22Rv1 (cell line): ENCODE results near the gene ANKRD42.

ENCODE experiments used
- H3K27ac ChIP-seq: fragments of 450-650 bp; 2 replicates; pipeline ENCODE4 v1.5.1; 2017
- ZFX ChIP-seq: fragments of 450-650 bp; IDR thresholded peaks from 2 replicates; pipeline ENCODE4 v1.6.1; 2017; ENCODE audit warnings: antibody characterized with exemption, borderline replicate concordance
- TF ChIP-seq, protein P1 (sequence below): fragments of 450-650 bp; IDR thresholded peaks from 2 replicates; pipeline ENCODE4 v1.5.1; 2017; ENCODE audit warnings: mild to moderate bottlenecking

ANKRD42 gene

DNA sequence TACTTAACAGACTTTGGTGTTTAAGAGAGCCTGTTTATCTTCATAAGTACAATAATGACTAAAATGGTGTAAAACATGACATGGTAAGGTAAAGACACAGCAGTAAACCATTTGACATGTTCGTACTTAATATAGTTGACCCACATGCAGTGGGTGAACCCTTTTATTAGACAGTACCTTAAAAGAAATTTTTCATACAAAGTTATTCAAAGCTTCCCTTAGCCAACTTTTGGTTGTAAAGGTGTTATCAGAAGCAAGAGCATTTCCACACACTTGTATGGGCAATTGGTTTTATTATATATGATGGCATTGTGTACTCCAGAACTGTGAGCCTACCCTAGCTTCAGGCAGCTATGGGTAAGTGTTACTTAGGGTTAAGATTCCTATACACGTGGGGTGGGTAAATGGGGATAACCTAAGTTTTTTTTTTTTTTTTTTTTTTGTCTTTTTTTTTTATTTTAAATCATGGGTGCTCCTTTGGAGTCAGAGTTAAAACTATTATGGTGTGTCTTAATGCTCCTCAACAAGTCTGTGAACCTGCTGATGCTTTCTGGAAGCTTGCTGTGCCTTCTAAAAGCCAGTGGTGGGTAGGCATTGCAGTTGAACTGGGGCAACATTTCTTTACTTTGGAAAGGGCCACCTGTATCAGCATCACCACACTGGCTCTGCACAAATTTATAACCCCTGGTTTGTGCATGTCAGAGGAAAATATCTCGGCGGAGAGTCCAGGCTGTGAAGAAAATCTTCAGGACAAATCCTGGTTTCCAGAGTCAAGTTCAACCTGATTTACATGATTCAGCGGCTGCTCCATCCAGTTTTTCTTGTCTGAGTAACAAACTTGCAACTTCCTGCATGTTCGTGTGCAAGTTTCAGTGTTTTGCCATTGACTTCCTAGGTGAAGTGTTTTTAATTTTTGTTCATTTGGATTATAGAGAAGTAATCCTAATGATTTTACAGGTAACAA is 33.3 kb upstream of the ANKRD42 start:
- TF ChIP-seq, protein P1, sequence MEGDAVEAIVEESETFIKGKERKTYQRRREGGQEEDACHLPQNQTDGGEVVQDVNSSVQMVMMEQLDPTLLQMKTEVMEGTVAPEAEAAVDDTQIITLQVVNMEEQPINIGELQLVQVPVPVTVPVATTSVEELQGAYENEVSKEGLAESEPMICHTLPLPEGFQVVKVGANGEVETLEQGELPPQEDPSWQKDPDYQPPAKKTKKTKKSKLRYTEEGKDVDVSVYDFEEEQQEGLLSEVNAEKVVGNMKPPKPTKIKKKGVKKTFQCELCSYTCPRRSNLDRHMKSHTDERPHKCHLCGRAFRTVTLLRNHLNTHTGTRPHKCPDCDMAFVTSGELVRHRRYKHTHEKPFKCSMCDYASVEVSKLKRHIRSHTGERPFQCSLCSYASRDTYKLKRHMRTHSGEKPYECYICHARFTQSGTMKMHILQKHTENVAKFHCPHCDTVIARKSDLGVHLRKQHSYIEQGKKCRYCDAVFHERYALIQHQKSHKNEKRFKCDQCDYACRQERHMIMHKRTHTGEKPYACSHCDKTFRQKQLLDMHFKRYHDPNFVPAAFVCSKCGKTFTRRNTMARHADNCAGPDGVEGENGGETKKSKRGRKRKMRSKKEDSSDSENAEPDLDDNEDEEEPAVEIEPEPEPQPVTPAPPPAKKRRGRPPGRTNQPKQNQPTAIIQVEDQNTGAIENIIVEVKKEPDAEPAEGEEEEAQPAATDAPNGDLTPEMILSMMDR = no peak
- TF ChIP-seq ZFX = no peak
- H3K27ac ChIP-seq = peak overlapping the region; percentile 95

GRCh38 chr11:83161610-83162199 is 31.8 kb upstream of the ANKRD42 start:
- TF ChIP-seq, protein P1 = no peak
- H3K27ac ChIP-seq = peak overlapping the region; percentile 95

- H3K27ac ChIP-seq = peak overlapping the region; percentile 95
- TF ChIP-seq, protein P1 = no peak
- TF ChIP-seq ZFX = no peak
These were observed 31.1 kb upstream of the ANKRD42 start for GRCh38 chr11:83162377-83162776.

DNA sequence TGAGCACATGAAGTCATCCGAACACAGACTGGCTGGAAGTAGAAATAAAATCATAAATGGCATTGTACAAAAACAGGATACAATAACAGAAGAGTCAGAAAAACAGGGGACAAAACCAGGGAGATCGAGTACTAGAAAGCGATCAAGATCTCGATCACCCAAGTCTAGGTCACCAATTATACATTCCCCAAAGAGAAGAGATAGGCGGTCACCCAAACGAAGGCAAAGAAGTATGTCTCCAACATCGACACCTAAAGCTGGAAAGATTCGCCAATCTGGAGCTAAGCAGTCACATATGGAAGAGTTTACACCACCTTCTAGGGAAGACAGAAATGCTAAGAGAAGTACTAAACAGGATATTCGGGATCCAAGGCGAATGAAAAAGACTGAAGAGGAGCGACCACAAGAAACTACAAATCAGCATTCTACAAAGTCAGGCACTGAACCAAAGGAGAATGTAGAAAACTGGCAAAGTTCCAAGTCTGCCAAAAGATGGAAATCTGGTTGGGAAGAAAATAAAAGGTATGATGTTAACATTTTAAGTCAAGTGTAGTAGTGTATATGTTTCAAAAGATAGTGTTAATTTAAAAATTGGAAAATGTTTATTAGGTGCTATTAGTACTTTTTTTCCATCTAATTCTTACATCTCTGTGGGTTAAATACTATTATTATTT is 27.2 kb upstream of the ANKRD42 start:
- TF ChIP-seq, protein P1 = no peak
- TF ChIP-seq ZFX = no peak
- no peak overlapping the region for H3K27ac ChIP-seq

DNA sequence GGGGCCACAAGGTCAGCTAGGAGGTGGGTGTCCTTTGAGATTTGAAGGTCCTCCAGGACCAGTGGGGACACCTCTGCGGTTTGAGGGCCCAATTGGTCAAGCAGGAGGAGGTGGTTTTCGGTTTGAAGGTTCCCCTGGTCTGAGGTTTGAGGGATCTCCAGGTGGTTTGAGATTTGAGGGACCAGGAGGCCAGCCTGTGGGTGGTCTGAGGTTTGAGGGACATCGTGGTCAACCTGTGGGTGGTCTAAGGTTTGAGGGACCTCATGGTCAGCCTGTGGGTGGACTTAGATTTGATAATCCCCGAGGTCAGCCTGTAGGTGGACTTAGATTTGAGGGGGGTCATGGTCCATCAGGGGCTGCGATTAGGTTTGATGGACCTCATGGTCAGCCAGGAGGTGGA is 24.8 kb upstream of the ANKRD42 start:
- H3K27ac ChIP-seq = no peak overlapping the region
- TF ChIP-seq, protein P1 = no peak
- no peak for TF ChIP-seq ZFX

DNA sequence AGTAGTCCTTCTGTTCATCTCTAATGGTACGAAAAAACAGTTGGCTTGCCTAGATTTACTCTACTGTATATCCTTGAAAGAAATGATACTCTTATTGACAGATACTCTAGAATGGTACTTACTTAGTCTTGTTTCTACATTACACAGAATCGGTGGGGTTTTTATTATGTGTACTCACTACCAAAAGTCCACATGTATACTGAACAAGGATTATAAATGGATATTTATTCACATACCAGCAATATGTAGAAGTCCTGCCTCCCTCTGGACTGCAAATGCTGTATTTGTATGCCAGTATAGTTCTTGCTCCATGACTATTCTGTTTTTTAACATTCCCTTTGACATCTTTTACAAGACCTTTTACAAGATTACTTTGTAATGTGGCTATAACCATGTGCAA is 22.6 kb upstream of the ANKRD42 start:
- H3K27ac ChIP-seq = no peak overlapping the region
- no peak for TF ChIP-seq ZFX
- TF ChIP-seq, protein P1 = no peak
